Measurements from ENCODE around the gene ANKUB1. TPM values are rescaled to one million over a fixed set of nuclear protein-coding genes. Genes with fewer than 3 reads are reported as not detected.
A peak's percentile ranks its signal among the peaks of the same experiment; 100 is the strongest.

The ANKUB1 gene
- polyA plus RNA-seq, 2 of the 4 experiments (the other 2 are of a cell fraction) = not detected

GRCh38 chr3:149715247-149715646 lies 77.1 kb downstream of the ANKUB1 start (continued):
- TF ChIP-seq, protein P1, sequence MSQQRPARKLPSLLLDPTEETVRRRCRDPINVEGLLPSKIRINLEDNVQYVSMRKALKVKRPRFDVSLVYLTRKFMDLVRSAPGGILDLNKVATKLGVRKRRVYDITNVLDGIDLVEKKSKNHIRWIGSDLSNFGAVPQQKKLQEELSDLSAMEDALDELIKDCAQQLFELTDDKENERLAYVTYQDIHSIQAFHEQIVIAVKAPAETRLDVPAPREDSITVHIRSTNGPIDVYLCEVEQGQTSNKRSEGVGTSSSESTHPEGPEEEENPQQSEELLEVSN (IDR thresholded peaks at IDR 0.05; ENCODE audit: borderline replicate concordance, low read depth) = no peak
- no peak for TF ChIP-seq CBX8 (IDR thresholded peaks at IDR 0.05)
- TF ChIP-seq, protein P2, sequence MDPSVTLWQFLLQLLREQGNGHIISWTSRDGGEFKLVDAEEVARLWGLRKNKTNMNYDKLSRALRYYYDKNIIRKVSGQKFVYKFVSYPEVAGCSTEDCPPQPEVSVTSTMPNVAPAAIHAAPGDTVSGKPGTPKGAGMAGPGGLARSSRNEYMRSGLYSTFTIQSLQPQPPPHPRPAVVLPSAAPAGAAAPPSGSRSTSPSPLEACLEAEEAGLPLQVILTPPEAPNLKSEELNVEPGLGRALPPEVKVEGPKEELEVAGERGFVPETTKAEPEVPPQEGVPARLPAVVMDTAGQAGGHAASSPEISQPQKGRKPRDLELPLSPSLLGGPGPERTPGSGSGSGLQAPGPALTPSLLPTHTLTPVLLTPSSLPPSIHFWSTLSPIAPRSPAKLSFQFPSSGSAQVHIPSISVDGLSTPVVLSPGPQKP (IDR thresholded peaks at IDR 0.05; ENCODE audit: low read depth, low read length) = no peak

DNA sequence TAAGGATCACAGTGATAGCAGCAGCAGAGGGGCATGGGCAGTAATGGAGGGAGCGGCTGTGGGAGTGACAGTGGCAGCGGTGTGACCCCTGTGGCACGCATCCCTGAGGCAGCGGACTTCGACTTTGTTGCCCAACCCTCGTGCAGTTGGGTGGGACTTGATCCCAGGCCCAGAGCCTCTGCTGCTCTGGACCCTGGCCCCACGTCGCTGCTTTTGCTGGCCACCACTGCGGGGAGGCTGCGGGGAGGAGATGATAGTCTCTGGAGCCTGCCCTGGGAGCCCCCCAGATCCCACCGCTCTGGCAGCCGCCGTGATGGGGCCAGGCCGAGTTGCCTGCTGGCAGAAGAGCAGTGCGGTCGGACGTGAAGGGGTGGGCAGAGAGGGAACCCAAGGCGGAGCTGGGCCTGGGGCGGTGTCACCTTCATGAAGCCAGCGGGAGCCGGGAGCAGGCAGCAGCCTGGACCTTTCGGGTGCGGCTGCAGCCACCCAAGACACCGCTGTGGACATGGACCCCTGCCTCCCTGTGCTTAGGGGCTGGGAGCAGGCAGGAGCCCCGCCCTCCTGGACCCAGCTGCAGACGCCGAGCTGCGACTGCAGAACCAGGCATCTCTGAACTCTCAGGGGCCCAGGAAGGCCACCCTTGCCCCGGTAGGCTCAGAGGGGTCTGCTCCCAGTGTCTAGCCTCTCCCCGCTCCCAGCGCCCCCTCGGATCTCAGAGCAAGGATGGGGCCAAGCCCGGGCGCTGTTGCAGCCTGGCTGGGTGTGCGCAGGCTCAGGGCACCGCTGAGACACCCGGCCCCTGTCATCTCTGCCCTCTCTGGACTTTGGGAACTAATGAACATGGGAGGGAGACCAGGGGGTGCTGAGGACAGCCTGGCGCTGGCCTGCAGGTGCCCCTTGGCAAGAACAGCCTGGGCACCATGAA lies 78.4 kb downstream of the ANKUB1 start:
- Histone ChIP-seq H3K4me2 (no peak overlapping the region), H3K4me1 (peaks cover 6% of the 10 kb centered on the region), H3K9me3 (no peaks in the 10 kb centered on the region), H3K27ac (0 out of 6 replicates have a peak overlapping the region, but pooled peaks of 1 of the 2 experiments have one; percentile 21), H3K4me3 (no peak overlapping the region)
- TF ChIP-seq, protein P3, sequence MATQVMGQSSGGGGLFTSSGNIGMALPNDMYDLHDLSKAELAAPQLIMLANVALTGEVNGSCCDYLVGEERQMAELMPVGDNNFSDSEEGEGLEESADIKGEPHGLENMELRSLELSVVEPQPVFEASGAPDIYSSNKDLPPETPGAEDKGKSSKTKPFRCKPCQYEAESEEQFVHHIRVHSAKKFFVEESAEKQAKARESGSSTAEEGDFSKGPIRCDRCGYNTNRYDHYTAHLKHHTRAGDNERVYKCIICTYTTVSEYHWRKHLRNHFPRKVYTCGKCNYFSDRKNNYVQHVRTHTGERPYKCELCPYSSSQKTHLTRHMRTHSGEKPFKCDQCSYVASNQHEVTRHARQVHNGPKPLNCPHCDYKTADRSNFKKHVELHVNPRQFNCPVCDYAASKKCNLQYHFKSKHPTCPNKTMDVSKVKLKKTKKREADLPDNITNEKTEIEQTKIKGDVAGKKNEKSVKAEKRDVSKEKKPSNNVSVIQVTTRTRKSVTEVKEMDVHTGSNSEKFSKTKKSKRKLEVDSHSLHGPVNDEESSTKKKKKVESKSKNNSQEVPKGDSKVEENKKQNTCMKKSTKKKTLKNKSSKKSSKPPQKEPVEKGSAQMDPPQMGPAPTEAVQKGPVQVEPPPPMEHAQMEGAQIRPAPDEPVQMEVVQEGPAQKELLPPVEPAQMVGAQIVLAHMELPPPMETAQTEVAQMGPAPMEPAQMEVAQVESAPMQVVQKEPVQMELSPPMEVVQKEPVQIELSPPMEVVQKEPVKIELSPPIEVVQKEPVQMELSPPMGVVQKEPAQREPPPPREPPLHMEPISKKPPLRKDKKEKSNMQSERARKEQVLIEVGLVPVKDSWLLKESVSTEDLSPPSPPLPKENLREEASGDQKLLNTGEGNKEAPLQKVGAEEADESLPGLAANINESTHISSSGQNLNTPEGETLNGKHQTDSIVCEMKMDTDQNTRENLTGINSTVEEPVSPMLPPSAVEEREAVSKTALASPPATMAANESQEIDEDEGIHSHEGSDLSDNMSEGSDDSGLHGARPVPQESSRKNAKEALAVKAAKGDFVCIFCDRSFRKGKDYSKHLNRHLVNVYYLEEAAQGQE (IDR thresholded peaks at IDR 0.05) = no peak
- TF ChIP-seq ESRRA (IDR thresholded peaks at IDR 0.05; ENCODE audit: borderline replicate concordance, low read length) (no peak), POLR2AphosphoS2 (conservative IDR thresholded peaks at IDR 0.05; ENCODE audit: low read length) (no peak), HES2 (IDR thresholded peaks at IDR 0.05) (no peak), CBX8 (IDR thresholded peaks at IDR 0.05) (no peak), BCL3 (IDR thresholded peaks at IDR 0.05) (no peak), MAFK (IDR thresholded peaks at IDR 0.05; ENCODE audit: partially characterized antibody) (no peak), TP53 (CRISPR knock-in tag; IDR thresholded peaks at IDR 0.05) (no peak), HDAC2 (IDR thresholded peaks at IDR 0.05) (no peak), HOXB5 (CRISPR knock-in tag; IDR thresholded peaks at IDR 0.05) (no peak), RNF2 (IDR thresholded peaks at IDR 0.05; ENCODE audit: borderline replicate concordance, low read depth) (no peak), FOSL2 (IDR thresholded peaks at IDR 0.05) (no peak), FOSL2 (CRISPR knock-in tag; IDR thresholded peaks at IDR 0.05) (no peak), RARB (CRISPR knock-in tag; IDR thresholded peaks at IDR 0.05) (no peak), TFCP2L1 (CRISPR knock-in tag; IDR thresholded peaks at IDR 0.05) (no peak), ZSCAN20 (CRISPR knock-in tag; IDR thresholded peaks at IDR 0.05) (no peak), EHMT2 (IDR thresholded peaks at IDR 0.05; ENCODE audit: low read depth) (no peak), MAZ (IDR thresholded peaks at IDR 0.05; ENCODE audit: borderline replicate concordance, low read depth, low read length) (no peak)
- POLR2A ChIA-PET = no interaction called here
- FAIRE-seq (no peak), DNase-seq (ENCODE audit: low read depth in 1 of 2, low spot score in 1 of 2) (no peak), ATAC-seq (no peak; a peak in 2 of 6 replicates)
- 92% methylated on average over 16 of the region's 38 CpGs for WGBS (ENCODE audit: missing lambda C conversion rate)
- CTCF ChIA-PET = interaction anchor here (0.6 to 2.1 kb wide), 6 partner anchors 11 to 219 kb away, joined by 3 to 8 read pairs (median 5); no protein-coding TSS in a partner anchor

Small RNA genes lying within 50 kb of the gene (small RNA-seq; reads per million reads assigned to genes)
- 0 reads per million in 6 experiments for gene RNU6-507P

Other genes with a start within 250 kb of the ANKUB1 start
- 164 and 216 TPM in 2 replicates for gene WWTR1, start 134.5 kb downstream of the ANKUB1 start, polyA plus RNA-seq (2011; rRNA removed)
- 93.9 to 103 TPM (median 99.7 TPM) in 3 replicates for gene WWTR1, start 134.5 kb downstream of the ANKUB1 start, polyA plus RNA-seq (2017; fragmentation: RNase III; extraction: RNeasy Plus Mini Kit Qiagen cat#74134 plus additional on column Dnase treatment)
- 71.5 and 76.1 TPM in 2 replicates for gene COMMD2, start 40.1 kb downstream of the ANKUB1 start, polyA plus RNA-seq (2011; rRNA removed)
- 20.5 to 23.0 TPM (median 22.9 TPM) in 3 replicates for gene COMMD2, start 40.1 kb downstream of the ANKUB1 start, polyA plus RNA-seq (2017; fragmentation: RNase III; extraction: RNeasy Plus Mini Kit Qiagen cat#74134 plus additional on column Dnase treatment)
- gene RNF13, start 20.7 kb upstream of the ANKUB1 start, polyA plus RNA-seq (2011; rRNA removed) = 100 and 102 TPM in 2 replicates
- gene RNF13, start 20.7 kb upstream of the ANKUB1 start, polyA plus RNA-seq (2017; fragmentation: RNase III; extraction: RNeasy Plus Mini Kit Qiagen cat#74134 plus additional on column Dnase treatment) = 39.0 to 46.2 TPM (median 44.5 TPM) in 3 replicates
- gene PFN2, start 178.3 kb upstream of the ANKUB1 start, polyA plus RNA-seq (2011; rRNA removed) = 406 and 539 TPM in 2 replicates
- 201 to 231 TPM (median 222 TPM) in 3 replicates for gene PFN2, start 178.3 kb upstream of the ANKUB1 start, polyA plus RNA-seq (2017; fragmentation: RNase III; extraction: RNeasy Plus Mini Kit Qiagen cat#74134 plus additional on column Dnase treatment)